PFSK-1 (cell line): ENCODE measurements around the gene PGLYRP4.

Experiments used
- REST ChIP-seq, 2 experiments: IDR thresholded peaks; 2 replicates each; pipeline versions ENCODE4 v1.6.1 to v1.8.0; 2011 to 2012; ENCODE audit warnings: low read depth in 2 of 2, low read length in 2 of 2, control low read depth in 1 of 2, inconsistent platforms in 1 of 2, mild to moderate bottlenecking in 1 of 2, moderate library complexity in 1 of 2; ENCODE audit not compliant: insufficient read depth in 1 of 2
- TAF1 ChIP-seq: IDR thresholded peaks from 2 replicates; pipeline ENCODE4 v1.6.1; 2012; ENCODE audit warnings: low read length, control low read depth, borderline replicate concordance; ENCODE audit not compliant: insufficient read depth

GRCh38 chr1:153371231-153371630 is 22.6 kb upstream of the PGLYRP4 start:
- TF ChIP-seq REST (IDR thresholded peaks at IDR 0.05; ENCODE audit: insufficient read depth in 1 of 2, low read depth in 2 of 2, low read length in 2 of 2) (no peak), TAF1 (no peak)
